Myocyte (in vitro differentiated cells): ENCODE measurements around the gene CLDN4. TPM values are rescaled to one million over a fixed set of nuclear protein-coding genes. Genes with fewer than 3 reads are reported as not detected.
"Not testable (repeated sequence)": the region's sequence is repeated elsewhere in the genome, so short reads cannot be mapped to it uniquely, and the experiment has no call there.

ENCODE experiments used
- DNase-seq: peaks from one replicate; pipeline ENCODE4 v3.0.0-alpha.2; 2012; ENCODE audit warnings: low read depth
- total RNA-seq: library from RNA; depleted of rRNA; stranded (reverse); fragments of >200 nt; gene quantifications from 2 replicates; pipeline ENCODE4 v1.2.3, GENCODE V29; 2014

Gene CLDN4
- total RNA-seq, 1 donor from 2014 or later = not detected

DNA sequence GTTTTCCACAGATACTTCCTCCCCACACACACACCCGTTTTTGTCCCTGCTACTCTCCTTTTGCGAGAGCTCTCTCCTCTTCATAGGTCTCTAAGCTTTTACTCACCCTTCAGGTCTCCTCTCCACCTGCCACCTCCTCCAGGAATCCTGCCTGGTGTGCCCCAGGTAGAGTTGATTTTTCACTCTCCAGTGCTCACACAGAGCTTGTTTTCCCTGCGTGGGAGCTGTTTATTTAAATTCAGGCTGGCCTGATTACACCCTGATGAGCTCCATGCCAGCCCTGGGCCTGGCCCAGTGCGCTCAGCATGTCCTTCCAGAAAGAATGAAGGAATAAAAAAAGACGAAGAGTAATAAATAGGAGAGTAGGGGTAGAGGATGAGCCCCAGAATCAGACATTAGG is 7.5 kb upstream of the CLDN4 start:
- no peak for DNase-seq

DNA sequence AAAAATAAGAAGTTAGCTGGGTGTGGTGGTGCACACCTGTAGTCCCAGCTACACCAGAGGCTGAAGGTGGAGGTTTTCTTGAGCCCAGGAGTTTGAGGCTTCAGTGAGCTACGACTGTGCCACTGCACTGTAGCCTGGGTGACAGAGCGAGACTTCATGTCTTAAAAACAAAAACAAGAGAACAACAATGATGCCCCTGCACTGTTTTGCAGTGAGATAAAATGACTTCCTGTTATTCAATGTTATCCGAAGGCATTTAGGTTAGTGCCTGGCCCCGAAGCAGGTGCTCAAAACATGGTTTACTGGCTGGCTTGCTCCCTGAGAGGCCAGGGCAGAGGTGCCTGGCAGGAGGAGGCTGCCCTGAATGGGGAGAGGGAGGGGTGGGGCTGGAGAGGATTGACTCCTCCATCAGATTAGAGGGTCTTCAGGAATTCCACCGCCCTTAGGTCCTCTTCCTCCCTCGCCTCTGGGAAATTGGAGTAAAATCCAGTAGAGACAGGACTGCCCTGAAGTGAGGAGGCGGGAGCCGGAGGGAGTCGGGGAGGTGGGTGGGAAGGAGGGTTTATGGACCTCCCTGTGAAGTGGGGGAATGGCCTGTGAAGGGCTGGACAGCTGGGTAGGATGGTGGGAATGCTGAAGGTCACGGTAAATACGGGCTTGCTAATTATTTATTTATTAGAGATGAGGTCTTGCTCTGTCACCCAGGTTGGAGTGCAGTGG is 6.8 kb upstream of the CLDN4 start:
- no peak for DNase-seq

DNA sequence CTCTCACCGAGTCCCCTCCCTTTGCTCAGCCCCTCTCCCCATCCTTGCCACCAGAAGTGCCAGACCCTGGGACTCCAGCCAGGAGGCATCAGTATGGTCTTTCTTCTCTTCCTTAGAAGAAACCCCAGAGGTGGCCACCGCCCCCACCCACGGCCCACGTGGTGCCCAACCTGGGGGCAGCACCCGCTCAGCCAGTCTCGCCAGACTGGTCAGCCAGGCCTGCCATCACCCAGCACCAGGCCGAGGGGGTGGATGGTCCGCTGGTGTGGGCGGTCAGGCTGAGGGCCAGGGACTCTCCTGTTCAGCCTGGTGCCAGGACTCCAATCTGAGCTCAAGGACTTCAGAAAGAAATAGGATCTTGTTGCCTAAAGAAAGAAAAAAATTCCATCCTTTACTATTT is 5.8 kb upstream of the CLDN4 start:
- no peak for DNase-seq

DNA sequence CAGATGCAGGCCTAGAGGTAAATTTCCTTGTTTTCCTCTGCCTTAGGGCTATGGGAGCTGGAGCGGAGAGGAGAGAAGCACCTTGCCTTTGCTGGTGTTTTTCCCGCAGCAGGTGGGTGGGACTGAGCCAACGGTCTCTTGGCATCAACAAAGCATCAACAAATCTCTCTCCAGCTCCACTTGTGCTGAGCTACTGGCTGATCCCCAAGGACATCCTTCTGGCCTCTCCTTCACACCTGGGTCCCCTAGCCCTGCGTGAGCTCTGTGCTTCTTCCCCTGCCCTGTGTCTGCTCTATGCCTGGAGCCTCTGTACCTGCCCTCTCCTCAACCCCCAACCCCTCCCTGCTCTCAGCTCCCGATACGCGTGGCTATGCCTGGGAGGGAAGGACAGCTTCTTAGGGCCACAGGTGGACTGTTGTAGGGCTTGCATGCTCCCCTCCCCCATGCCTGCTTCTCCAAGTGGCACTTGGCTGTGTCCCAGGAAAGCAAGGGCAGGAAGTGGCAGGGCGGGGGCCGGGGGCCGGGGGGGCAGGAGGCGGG is 3.2 kb upstream of the CLDN4 start:
- peak; percentile 48 for DNase-seq

DNA sequence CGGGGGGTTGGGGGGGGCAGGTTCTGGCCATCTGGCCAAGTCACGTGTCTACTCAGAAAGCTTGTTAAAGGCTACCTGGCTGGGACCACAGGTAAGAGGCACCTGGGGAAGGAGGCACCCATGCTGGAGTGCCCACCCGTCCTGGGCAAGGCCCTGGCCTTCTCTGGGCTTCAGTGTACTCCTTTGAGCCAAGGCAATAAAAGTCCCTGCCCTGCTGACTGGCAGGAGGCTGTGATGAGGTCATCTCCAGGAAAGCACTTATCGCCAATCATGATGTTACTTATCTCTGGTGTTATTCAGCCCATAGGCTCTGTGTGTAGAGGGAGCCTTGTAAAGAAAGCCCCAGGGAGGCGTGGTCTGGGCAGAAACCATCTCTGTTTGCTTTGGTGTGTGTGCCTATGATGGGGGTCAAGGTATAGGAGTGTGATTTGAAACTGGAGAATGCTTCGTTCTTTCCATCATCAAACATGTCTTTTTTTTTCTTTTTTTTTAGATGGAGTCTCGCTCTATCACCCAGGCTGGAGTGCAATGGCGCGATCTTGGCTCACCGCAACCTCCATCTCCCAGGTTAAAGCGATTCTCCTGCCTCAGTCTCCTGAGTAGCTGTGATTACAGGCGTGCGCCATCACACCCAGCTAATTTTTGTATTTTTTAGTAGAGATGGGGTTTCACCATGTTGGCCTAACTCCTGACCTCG is 2.5 kb upstream of the CLDN4 start:
- DNase-seq = peak; percentile 39

DNA sequence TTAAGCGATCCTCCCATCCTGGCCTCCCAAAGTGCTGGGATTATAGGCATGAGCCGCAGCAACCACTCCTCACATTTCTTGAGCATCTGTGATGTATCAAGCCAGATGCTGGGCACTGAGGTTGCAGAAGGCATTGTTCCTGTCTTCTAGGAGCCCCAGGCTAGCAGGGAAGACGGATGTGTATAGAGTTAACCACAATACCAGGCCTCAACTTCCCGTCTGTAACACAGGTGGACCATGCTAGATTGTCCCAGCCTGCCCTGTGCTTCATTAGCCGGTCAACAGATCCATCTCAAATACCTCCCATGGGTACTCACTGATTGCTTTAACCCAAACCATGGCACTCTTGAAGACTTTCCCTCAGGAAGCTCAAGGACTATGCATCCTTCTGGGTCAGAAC is 1.8 kb upstream of the CLDN4 start:
- DNase-seq = no peak

DNA sequence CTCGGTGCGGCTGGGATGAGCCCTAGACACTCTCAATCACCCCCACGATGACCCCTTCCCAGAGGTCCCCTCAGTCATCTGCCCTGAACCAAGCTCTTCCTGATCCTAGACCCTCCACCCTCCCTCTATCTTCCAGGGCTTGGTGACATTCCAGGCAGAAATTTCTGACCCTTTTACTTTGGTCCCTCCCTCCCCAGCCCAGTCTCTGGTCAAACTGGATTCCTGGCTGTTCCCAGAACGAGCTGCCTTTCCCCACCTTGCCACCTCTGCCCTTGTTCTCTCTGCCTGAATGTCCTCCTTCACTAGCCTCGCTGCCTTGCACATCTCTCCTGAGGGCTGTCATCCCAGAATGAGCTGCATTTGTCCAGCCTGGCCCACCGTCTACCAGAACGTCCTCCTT is 1.3 kb upstream of the CLDN4 start:
- no peak for DNase-seq

DNA sequence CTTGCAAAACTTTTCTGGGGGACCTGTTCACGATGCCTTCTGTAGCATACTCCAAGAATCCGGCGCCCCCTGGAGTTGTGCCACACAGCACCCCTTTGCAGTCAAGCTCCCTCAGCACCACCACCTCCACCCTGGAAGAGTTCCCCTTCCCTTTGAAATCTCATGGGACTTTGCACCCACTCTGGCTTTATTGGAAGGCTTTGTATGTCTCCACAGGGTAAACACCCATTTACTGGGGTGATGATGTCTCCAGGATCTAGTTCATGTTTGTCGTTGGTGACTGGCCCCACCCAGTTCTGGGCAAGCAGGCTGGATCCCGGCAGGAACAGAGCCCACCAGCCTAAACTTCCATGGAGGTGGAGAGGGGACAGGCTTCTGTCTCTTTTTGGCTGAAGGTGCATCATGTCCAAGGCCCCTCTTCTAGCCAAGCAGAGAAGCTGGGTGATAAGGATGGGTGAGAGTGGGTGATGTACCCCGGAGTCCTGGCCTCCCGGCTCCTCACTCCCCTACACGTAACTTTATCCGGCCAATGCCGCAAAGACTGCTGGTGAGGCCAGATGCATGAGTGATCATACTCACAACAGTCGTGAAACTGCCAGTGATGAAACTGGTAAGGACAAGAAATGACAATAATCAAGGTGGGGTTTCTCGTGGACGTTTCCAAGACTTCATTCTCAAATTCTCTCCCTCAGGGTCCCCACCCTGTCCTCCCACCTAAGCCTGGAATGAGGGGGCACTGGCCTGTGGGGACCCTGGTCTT is 695 bp upstream of the CLDN4 start:
- DNase-seq = no peak

DNA sequence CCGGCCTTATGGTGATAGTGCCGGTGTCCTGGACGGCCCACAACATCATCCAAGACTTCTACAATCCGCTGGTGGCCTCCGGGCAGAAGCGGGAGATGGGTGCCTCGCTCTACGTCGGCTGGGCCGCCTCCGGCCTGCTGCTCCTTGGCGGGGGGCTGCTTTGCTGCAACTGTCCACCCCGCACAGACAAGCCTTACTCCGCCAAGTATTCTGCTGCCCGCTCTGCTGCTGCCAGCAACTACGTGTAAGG is 713 bp downstream of the CLDN4 start:
- no peak for DNase-seq

DNA sequence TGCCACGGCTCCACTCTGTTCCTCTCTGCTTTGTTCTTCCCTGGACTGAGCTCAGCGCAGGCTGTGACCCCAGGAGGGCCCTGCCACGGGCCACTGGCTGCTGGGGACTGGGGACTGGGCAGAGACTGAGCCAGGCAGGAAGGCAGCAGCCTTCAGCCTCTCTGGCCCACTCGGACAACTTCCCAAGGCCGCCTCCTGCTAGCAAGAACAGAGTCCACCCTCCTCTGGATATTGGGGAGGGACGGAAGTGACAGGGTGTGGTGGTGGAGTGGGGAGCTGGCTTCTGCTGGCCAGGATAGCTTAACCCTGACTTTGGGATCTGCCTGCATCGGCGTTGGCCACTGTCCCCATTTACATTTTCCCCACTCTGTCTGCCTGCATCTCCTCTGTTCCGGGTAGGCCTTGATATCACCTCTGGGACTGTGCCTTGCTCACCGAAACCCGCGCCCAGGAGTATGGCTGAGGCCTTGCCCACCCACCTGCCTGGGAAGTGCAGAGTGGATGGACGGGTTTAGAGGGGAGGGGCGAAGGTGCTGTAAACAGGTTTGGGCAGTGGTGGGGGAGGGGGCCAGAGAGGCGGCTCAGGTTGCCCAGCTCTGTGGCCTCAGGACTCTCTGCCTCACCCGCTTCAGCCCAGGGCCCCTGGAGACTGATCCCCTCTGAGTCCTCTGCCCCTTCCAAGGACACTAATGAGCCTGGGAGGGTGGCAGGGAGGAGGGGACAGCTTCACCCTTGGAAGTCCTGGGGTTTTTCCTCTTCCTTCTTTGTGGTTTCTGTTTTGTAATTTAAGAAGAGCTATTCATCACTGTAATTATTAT is 1.2 kb downstream of the CLDN4 start:
- DNase-seq = no peak

DNA sequence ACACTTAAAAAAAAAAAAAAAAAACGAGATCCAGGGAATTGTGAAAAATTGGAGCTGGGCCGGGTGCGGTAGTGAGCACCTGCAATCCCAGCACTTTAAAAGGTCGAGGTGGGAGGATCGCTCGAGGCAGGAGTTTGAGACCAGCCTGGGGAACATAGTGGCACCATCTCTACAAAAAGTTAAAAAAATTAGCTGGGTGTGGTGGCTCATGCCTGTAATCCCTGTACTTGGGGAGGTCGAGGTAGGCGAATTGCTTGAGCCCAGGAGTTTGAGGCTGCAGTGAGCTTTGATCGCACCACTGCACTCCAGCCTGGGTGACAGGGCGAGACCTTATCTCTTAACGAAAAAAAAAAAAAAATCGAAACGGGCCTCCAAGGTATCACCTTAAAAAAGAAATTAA is 2.0 kb downstream of the CLDN4 start:
- DNase-seq = no peak

DNA sequence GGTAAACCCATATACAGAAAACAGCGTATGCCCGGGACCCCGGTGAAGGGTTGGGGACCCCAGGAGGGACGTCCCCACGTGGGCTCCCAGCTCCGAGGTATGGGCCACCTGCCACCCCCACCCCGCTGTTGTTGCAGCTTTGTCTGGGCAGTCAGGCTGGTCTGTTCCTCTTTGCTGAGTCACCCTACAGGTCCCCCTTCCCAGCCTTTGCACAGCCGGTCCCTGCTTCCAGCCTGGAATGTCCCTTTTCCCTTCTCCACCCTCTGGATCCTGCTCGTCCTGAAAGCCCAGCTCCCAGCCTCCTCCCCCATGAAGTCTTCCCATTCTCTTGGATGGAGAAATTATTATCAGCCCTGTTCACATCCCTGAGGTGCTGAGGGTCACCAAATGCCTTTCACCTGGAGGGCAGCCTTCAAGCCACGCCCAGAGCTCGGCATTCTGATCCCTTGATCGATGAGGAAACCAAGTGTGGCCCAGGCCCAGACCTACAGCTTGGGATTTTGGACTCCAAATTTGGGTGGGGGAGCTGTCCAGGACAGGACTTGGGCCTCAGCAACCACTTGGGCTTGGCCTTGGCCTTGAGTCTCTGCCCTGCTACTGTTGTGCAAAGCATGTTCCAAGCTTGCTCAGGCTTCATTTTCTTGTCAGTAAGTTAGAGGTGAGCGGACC is 2.6 kb downstream of the CLDN4 start:
- DNase-seq = no peak

DNA sequence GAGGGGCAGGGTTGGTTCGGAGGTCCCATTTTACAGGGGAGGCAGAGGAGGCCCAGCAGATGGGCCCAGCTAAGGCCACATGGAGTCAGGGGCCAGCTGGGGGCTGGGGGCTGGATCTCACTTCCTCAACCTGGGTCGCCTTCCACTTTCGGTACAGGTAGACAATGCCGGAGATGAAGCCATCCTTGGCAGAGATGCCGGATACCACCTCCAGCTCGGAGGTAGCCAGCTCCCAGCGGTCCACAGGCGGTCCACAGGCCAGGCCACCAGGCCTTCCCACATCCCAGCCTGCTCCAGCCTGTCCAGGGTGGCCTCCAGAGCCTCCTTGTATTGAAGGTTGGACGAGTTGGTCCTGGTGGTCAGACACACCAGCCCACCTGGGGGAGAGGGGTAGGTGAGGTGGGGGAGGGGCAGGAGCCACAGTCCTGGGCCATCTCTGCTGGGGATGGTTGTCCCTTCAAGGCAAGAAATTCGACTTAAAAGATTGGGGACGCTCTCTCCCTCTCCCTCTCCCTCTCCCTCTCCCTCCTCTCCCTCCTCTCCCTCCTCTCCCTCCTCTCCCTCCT is 3.9 kb downstream of the CLDN4 start:
- no peak for DNase-seq

DNA sequence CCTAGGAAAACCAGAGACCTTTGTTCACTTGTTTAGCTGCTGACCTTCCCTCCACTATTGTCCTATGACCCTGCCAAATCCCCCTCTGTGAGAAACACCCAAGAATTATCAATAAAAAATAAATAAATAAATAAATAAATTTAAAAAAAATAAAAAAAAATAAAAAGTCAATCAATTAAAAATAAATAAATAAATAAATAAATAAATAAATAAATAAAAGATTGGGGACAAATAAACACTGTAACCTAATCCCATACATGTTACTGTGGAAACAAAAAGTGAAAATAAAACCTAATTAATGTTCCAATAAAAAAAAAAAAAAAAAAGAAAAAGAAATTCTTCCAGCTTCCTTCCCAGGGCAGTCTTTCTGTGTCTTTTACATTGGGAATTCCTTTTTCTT is 6.4 kb downstream of the CLDN4 start:
- not testable (repeated sequence) for DNase-seq

DNA sequence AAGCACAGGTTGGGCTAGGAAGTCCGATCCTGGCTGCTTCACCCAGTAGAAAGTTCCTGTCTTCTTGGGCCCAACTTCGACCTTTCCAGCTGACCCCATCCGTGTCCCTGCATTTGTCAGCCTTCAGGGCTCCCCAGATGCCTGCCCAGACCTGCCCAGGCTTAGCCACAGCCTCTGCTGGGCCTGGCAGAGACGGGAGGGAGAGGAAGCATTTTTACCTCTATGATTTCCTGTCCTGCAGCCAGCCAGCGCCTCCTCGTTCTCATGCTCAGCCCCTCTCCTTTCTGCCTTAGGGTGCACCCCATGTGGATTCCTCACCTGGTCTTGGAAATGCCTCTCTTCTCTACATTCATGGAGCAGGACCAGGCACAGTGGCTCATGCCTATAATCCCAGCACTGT is 7.8 kb downstream of the CLDN4 start:
- no peak for DNase-seq

DNA sequence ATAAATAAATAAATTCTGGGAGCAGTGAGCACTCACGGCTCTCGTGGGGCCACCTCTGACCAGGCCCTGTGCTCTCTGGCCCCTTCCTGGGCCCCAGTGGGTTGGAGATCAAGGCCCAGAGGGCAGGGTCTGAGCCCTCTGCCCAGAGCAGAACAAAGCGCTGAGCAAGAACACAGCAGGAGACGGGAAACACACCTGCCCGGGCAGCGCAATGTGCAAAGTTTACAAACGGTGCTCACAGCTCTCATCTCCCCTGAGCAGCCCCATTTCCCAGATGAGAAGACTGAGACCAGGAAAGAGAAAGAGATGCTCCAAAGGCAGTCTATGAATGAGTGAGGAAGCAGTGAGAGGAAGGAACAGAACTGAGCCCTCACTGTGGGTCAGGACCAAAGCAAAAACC is 8.5 kb downstream of the CLDN4 start:
- no peak for DNase-seq

DNA sequence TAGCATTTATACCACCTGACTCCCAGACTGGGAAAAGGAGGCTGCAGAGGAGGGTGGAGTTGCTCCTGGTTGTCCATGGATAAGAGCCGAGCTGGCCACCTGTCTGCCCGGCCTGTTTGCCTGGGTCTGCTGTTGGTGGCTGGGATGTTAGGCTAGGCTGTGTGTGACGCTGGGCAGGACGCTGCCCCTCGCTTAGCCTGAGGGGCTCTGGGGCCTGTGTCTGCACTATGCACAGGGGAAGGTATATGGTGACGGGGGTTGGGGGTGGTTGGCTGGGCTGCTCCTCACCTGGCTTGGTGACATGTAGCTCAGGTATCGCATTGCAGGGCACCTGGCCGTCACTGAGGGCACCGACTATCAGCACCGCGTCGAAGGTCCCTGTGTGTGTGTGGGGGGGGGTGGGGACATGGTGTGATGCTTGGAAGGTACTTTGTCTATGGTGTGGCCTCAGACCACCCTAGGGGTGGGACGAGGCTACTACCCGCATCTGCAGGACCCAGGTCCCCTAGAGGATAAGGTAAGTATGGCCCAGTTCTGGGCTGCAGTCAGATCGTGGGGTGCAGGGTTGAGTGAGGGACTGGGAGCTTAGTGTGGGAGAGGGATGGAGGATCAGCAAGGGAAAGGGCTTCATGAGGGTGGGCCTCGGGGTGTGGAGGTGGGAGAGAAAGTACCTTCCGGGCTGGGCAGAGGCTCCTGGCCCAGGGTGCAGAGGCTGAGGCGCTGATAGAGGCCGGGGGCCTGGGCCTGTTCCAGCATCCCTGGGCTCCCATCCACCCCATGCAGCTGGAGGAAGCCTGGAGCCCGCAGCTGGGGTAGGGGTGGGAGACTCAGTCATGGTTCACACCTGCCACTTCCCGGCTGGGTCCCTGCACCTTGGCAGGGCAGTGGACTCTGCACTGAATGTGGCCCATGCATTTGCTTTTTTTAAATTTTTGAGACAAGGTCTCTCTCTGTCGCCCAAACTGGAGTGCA is 9.2 kb downstream of the CLDN4 start:
- no peak for DNase-seq

DNA sequence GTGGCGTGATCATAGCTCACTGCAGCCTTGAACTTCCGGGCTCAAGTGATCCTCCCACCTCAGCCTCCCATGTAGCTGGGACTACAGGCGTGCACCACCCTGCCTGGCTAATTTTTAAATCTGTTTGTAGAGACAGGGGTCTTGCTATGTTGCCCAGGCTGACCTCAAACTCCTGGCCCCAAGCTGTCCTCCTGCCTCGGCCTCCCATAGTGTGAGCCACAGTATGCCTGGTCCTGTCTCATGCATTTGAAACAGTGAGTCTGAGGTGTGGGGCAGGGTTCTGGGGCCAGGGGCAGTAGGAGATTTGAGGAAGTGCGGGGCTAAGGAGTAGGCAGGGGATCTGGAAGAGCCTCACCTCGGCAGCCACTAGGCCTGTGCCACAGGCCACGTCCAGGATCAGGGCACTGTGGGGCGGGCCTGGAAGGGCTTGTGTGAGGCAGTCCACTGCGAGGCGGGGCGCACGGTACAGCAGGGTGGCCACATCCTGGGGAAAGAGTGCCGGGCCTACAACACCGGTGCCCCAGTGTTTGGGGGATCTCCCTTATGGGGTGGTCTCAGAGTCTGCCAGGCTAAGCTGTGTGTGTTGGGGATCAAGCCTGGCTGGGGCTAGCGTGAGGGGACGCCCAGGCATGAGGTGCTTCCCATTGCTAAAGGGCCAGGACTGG is 10.1 kb downstream of the CLDN4 start:
- DNase-seq = no peak

DNA sequence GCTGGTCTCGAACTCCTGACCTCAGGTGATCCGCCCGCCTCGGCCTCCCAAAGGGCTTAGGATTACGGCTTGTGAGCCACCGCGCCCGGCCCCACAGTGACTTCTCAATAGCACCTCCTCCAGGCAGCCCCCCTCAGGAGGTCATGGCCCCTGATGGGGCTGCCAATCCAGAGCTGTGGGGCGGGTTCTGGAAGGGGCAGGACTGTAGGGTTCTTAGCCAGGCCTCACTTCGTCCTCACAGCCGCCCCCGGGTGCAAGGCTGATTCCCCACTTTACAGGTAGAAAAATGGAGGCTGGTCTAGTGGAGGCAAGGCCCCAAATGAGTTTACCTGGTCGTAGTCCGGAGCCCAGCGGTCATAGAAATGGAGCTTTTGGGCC is 10.9 kb downstream of the CLDN4 start:
- no peak for DNase-seq
